ENCODE results near the gene GAPT. TPM values are rescaled to one million over a fixed set of nuclear protein-coding genes. Genes with fewer than 3 reads are reported as not detected.

Gene GAPT
- not detected in 2 replicates for total RNA-seq (2014; rRNA removed; shearing (Covaris generic); ENCODE audit: low replicate concordance)

DNA sequence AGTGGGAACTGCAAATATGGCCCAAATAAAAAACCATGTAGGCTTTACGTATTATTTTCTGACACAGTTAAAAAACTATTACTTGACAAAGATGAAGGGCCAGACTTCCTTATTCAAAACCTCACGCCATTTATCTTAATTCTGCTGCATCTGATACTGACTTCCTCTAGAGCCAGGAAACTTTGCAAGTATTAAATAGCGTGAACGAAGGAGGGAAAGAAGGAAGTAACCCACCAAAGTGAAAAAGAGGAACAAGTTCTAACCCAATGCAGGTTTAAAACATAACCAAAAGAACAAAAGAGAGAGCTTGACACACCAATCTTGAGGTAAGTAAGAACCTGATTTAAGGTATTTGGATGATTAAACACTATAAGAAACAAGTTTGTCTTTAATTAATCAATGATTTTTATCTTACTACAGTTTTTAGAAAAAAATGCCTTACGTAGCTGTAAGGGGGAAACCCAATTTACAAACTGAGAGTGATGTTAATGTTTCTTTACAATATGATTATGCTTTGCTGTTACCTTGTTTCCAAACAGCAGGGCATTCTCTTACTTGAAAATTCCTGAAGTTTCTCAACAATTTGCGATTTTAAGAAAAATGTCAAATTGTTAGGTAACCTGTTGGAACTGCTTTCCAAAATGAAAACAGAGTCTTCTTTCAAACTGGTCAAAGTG is at the start of gene GAPT:
Gene GAPT (plus strand): TSS at position 220 of the 677 bp plus-strand sequence. CDS start 3,102 bp downstream, outside the sequence.
- Histone ChIP-seq H3K36me3 (no peaks in the 10 kb centered on the region), H3K27me3 (peaks cover 23% of the 10 kb centered on the region), H3K9me3 (no peaks in the 10 kb centered on the region), H3K4me3 (no peak within 1 kb of the TSS)
- no peak for DNase-seq

DNA sequence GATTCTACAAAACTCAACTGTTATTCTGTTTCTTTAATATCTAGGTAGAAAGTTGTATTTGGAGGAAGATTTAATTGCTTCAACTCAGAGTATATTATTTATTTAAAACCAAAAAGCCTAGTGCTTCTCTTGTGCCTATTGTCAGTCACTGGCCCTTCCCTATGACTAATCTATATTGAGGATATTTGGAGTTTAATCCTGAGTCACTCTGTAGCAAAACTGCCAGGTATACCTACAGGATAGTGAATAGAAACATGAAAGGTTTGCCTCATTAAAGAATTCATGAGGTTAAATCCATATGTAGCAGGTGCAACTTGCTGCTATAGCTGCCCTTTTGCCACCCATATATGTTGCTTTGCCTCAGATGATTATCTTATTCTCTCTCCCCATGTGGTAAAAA is 46.4 kb upstream of the GAPT start:
- no peak for DNase-seq
- Histone ChIP-seq H3K4me3 (no peak overlapping the region), H3K9me3 (peaks cover 4% of the 10 kb centered on the region), H3K27me3 (no peaks in the 10 kb centered on the region), H3K36me3 (peaks cover 37% of the 10 kb centered on the region)

DNA sequence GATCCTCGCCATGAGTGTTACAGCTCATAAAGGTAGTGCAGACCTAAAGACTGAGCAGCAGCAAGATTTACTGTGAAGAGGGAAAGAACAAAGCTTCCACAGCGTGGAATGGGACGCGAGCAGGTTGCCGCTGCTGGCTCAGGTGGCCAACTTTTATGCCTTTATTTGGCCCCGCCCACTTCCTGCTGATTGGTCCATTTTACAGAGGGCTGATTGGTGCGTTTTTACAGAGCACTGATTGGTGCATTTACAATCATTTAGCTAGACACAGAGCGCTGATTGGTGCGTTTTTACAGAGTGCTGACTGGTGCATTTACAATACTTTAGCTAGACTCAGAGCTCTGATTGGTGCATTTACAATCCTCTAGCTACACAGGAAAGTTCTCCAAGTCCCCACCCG is 45.2 kb upstream of the GAPT start:
- no peaks in the 10 kb centered on the region for H3K27me3 ChIP-seq
- DNase-seq = no peak
- no peak overlapping the region for H3K4me3 ChIP-seq
- peaks cover 48% of the 10 kb centered on the region for H3K36me3 ChIP-seq
- H3K9me3 ChIP-seq = peaks cover 4% of the 10 kb centered on the region

DNA sequence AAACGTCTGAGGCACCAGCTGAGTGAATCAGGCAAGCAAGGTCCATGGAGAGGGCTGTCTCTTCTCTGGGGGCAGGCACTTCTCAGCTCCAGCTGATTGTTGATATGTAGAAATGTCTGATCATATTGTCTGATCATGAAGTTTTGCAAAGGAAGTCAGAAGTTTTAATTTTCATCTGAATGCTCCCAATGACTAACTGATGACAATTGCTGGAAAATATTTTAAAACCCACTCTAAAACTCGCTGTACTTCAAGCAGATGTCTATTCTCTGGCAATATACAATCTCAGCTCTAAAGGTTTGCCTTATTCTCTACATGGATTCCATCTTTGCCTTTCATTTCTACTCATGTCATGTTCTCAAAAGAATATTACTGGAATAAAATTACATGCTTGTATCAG is 44.0 kb upstream of the GAPT start:
- Histone ChIP-seq H3K4me3 (no peak overlapping the region), H3K36me3 (peaks cover 60% of the 10 kb centered on the region), H3K27me3 (no peaks in the 10 kb centered on the region), H3K9me3 (peaks cover 4% of the 10 kb centered on the region)
- DNase-seq = no peak

DNA sequence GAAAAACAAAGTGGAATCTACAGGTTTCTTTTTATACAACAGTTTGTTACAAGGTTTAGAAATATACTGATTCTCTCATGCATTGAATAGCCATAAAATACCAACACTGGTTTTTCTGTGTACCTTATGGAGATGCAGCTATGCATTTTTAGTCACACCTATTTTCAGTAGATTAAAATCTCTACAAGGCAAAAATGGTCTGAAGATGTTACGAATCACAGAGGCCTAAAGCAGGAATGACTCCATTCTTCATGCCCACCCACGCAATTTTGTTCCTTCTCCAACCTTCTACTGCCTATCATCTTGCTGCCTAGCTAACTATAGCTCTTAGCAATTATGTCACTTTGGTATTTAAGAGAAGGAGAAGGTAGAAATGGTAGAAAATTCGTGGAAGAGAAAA is 41.2 kb upstream of the GAPT start:
- H3K4me3 ChIP-seq = no peak overlapping the region
- H3K27me3 ChIP-seq = no peaks in the 10 kb centered on the region
- peaks cover 88% of the 10 kb centered on the region for H3K36me3 ChIP-seq
- DNase-seq = no peak
- peaks cover 4% of the 10 kb centered on the region for H3K9me3 ChIP-seq

DNA sequence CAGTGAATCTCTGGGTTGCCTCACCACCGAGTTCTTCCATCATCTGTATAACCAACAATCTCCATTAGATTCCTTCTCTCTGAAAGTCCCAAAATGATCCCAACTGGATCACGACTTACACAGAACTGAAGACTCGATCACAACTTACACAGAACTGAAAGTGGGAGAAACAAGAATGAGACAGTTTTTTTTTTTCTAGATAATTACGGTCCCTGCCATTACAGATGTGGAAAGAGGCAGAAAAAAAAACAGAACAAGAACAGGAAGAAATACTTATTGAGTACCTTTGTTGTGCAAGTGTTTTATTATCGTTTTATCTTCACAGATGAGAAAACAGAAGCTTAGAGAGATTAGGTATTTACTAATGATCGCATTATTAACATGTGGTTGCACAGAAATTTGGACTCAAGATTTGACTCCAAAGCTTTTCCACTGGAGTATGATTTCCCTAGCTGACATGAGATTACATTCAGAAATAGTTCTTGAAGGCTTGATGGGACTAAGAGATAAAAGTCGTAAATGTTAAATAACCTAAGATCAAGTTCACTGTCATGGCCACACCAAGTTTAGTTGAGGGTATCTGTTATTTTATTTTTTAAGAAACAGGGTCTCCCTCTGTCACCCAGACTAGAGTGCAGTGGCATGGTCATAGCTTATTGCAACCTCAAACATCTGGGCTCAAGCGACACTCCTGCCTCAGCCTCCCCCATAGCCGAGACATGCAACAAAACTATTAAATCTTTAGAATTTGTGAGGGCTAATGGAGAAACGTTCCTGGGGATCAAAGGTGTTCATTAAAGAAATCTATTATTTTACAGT is 40.2 kb upstream of the GAPT start:
- DNase-seq = no peak
- Histone ChIP-seq H3K9me3 (peaks cover 3% of the 10 kb centered on the region), H3K4me3 (no peak overlapping the region)

DNA sequence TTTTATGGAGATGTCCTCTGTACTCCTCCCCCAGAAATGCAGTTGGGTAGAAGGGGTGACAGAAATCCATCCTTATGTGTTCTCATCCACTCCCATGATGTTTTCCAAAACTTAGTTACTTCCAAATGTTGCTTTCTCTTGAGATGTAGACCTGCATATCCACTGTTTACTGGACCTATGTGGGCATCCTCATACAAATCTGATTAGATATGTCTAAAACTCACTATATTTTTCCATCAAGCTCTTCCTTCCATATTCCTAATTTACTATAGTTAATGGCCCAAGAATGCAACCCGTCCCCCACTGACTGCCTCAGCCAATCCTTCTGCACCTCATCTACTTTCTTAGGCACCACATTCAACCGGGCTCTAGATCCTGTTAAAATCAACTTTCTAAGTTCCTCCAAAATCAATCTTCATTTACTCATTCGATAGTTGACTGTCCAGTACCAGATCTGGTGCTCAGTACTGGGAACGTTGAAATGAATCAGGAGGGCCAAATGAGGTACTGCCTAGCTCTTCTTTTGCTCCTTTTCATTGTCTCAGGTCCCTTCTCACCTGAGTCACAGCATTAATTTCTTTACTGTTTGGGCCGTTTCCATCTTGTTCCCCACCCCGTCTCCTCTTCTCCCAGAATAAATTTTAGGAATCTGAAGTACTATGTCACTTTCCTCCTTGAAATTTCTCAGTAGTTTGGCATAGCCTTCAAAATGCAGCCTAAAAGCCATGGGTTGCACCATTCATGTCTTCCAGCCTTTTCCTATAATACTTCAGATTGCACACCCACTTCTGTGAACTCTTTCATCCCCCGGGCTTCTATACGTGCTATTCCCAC is 39.3 kb upstream of the GAPT start:
- DNase-seq = no peak
- Histone ChIP-seq H3K36me3 (peaks cover 97% of the 10 kb centered on the region), H3K27me3 (no peaks in the 10 kb centered on the region), H3K4me3 (peak overlapping the region; percentile 94), H3K9me3 (no peaks in the 10 kb centered on the region; the same call in 1 of the 2 replicates)

More for the DNA sequence above, 40.2 kb upstream of the GAPT start:
- peaks cover 97% of the 10 kb centered on the region for H3K36me3 ChIP-seq
- H3K27me3 ChIP-seq = no peaks in the 10 kb centered on the region

DNA sequence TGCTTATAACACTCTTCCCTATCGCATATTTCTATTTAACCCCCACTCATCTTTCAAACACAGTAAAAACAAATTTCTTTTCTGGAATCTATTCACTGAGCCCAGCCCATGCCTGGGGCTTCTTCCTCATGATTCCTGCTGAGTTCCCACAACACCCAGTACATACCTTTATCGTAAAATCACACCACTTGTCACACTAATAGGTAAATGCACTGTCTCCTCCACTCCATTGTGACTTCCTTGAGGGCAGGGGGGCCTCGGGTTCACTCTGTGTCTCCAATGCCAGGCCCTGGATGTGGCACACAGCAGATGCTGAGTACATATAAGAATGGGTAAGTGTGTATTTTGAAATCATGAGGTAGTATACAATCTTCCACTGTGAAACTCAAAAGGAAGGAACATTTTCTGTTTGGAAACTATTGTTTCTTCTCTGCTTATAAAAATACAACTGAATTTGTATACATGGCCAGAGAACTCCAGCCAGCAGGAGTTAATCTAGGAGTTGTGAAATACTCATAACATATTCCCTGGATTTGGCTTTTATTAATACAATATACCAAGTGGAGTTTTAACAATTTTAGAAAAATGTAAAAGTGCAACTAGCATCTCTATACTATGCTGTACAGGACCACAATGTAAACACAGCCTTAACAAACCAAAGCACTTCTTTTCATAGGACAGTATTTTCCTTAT is 38.5 kb upstream of the GAPT start:
- H3K9me3 ChIP-seq = no peaks in the 10 kb centered on the region
- peak overlapping the region; percentile 94 for H3K4me3 ChIP-seq
- no peaks in the 10 kb centered on the region for H3K27me3 ChIP-seq
- peaks cover 99% of the 10 kb centered on the region for H3K36me3 ChIP-seq
- DNase-seq = no peak

DNA sequence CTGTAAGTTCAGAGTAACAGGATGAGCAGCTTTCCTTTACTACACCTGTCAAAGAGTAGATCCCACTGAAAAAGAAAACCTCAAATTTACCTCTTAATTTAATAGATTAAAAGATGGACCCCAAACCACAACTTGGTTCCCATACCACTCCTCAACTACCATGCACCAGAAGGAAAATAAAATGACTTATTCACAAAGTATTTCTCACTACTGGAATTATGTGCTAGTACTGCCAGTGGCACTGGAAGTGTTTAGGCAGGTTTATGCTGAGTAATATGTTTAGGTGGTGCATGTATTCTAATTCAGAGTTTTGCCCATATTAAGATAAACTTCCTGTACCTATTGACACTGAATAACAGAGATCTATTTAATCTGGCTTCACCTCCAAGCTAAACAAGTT is 37.9 kb upstream of the GAPT start:
- Histone ChIP-seq H3K9me3 (no peaks in the 10 kb centered on the region), H3K4me3 (peak overlapping the region; percentile 94), H3K36me3 (peaks cover 99% of the 10 kb centered on the region), H3K27me3 (no peaks in the 10 kb centered on the region)
- no peak for DNase-seq

DNA sequence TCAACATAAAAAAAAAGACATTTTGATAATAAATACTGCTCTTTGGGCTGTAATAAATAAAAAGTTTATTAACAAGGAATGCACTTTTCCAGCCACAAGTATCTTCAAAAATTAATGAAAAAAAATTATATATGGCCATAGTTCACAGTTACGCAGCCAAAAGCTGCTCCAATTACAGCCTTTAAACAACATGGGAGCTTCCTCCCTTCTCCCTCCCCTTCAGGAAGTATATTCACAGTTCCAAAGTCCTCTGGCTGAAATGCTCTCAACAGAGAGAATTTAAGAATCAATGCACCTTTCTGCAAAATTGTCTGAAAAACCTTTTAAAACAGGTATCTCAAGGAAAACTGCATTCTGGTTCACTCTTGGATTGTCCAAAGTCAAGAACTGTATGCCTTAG is 37.2 kb upstream of the GAPT start:
- peaks cover 98% of the 10 kb centered on the region for H3K36me3 ChIP-seq
- no peak for DNase-seq
- no peaks in the 10 kb centered on the region for H3K27me3 ChIP-seq
- H3K9me3 ChIP-seq = no peaks in the 10 kb centered on the region
- H3K4me3 ChIP-seq = peak overlapping the region; percentile 94

DNA sequence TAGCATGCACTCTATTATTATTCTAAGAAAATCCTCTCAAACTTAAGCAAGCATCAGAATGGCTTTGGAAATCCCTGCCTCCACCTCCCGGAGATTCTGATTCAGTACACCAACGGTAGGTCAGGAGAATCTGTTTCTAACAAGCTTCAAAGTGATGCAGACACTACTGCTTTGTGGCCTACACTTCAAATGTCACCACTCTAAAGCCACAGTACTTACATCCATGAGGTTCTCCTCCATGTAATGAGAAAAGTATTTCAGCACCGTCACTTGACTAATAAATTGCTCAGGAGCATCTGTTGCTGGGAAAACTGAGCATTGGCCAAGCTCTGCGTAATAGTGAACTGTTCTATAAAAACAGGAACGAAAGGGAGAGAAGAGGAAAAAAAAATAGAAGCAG is 36.2 kb upstream of the GAPT start:
- peak overlapping the region; percentile 94 for H3K4me3 ChIP-seq
- H3K36me3 ChIP-seq = peaks cover 92% of the 10 kb centered on the region
- no peak for DNase-seq
- H3K9me3 ChIP-seq = no peaks in the 10 kb centered on the region
- H3K27me3 ChIP-seq = no peaks in the 10 kb centered on the region

DNA sequence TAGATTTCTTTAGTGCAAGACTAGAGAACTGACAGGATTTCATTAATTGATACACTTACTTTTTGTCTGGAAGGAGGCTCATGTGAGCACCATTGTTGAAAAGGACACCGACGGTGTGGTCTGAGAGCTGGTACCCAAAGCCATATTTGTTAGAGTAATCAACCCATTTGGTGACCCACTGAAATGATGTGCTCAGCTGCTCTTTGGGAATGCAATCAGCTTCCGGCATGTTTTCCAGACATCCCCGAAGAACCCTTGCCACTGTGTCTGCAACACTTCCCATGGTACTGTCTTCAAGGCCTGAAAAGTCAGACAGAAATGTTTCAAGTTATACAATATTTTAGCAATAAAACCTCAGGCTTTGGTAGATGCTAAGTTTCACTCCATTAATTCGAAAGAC is 35.8 kb upstream of the GAPT start:
- Histone ChIP-seq H3K9me3 (no peaks in the 10 kb centered on the region), H3K36me3 (peaks cover 87% of the 10 kb centered on the region), H3K4me3 (peak overlapping the region; percentile 94), H3K27me3 (no peaks in the 10 kb centered on the region)
- no peak for DNase-seq

DNA sequence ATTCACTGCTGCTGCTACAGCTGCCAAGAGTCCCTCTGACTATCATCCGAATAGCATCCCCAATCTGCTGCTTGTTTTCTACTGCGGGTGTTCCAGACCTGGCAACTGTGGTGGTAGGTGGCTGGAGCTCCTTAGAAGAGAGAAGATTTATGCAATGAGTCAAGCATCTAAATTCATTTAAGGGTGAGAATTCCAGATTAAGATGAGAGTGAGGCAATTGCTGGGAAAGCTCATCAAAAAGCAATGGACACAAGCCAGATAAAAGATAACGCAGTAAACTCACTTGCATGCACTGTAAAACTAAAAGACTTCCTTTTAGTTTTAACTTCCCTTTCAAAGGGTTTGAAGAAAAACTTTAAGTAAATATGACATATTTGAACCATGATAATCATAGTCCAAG is 35.2 kb upstream of the GAPT start:
- peak overlapping the region; percentile 94 for H3K4me3 ChIP-seq
- H3K36me3 ChIP-seq = peaks cover 83% of the 10 kb centered on the region
- no peak for DNase-seq
- H3K27me3 ChIP-seq = no peaks in the 10 kb centered on the region
- no peaks in the 10 kb centered on the region for H3K9me3 ChIP-seq

DNA sequence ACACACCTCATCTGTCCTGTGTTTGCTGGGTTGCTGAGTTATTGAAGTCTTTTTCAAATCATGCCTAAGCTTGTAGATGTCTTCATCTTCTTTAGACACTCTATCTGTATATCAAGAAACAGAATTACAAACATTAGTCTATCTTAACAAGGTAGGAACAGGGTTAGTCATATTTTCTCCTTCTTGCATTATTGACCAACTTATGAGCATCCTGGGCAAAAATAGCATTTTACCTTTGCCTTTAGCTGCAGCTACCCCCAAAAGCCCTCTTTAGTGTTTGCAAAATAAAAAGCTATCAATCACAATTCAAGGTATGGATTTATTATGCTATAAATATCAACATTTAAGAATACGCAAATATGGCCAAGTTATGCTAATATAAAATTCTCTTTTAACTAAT is 34.7 kb upstream of the GAPT start:
- Histone ChIP-seq H3K9me3 (no peaks in the 10 kb centered on the region), H3K27me3 (no peaks in the 10 kb centered on the region), H3K4me3 (peak overlapping the region; percentile 94), H3K36me3 (peaks cover 79% of the 10 kb centered on the region)
- DNase-seq = no peak

DNA sequence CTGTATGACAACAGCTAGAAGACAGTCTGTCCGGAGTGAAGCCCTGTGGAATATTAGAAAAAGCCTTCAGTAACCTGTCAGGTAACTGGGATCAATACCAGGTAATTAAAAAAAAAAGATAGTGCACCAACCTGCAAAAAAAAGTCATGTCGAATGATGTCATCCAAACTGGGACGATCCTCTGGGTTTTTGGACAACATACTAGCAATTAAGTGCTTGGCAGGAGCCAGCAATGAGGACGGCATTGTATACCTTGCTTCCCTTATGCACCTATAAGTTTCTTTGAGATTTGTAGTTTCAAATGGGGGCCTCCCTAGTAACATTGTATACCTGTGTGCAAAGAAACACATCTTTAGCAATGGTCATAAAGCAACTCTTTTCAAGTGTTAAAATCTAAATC is 34.2 kb upstream of the GAPT start:
- Histone ChIP-seq H3K27me3 (no peaks in the 10 kb centered on the region), H3K36me3 (peaks cover 73% of the 10 kb centered on the region), H3K4me3 (peak overlapping the region; percentile 94), H3K9me3 (no peaks in the 10 kb centered on the region)
- DNase-seq = no peak

DNA sequence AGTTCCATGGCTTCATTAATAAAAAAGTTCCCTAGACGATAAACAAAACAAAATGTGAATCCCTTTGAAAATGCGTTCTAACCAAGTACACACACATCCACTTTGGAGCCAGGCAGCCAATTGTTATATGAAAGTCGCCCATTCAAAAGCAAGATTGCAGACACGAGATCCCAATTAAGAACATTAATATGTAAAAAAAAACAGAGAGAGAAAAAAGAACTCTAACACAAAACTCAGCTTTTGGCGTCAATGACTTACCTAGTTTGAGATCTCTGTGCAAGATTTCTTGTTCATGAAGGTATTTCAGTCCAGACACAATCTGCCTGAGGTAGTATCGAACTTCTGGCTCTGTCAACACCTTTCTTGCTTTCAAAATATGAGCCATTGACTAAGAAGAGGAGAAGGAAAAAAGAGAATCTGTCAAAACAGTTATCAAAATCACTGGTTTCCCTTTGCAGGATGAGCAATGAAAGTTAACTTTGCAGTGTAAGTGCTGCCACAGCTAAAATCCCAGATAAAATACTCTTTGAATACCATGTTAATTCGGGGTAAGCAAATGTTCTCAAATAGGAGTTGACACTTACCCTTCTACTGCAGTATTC is 33.0 kb upstream of the GAPT start:
- Histone ChIP-seq H3K9me3 (no peaks in the 10 kb centered on the region), H3K27me3 (no peaks in the 10 kb centered on the region), H3K36me3 (peaks cover 61% of the 10 kb centered on the region), H3K4me3 (peak overlapping the region; percentile 94)
- no peak for DNase-seq
